Measurements from ENCODE around the gene GTF2A2.

DNA sequence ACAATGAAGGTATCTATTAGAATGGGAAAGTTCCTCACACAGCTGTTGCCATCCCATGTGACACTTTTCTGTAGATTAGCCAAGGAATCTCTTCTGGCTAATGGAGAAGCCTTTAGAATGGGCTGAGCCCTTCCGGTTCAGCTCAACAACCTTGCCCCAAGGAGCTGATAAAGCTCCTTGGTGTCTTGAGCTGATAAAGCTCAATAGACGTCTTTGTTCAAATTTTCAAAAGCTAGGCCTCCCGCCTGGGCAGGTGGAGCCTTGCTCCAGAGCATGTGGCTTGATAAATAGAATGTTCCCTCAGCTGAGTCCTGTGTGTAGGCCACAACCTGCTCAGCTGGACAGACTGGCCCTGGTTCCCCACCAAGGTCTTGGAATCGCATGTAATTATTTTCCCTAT, 39.0 kb upstream of the GTF2A2 start:
- TF ChIP-seq, protein P1, sequence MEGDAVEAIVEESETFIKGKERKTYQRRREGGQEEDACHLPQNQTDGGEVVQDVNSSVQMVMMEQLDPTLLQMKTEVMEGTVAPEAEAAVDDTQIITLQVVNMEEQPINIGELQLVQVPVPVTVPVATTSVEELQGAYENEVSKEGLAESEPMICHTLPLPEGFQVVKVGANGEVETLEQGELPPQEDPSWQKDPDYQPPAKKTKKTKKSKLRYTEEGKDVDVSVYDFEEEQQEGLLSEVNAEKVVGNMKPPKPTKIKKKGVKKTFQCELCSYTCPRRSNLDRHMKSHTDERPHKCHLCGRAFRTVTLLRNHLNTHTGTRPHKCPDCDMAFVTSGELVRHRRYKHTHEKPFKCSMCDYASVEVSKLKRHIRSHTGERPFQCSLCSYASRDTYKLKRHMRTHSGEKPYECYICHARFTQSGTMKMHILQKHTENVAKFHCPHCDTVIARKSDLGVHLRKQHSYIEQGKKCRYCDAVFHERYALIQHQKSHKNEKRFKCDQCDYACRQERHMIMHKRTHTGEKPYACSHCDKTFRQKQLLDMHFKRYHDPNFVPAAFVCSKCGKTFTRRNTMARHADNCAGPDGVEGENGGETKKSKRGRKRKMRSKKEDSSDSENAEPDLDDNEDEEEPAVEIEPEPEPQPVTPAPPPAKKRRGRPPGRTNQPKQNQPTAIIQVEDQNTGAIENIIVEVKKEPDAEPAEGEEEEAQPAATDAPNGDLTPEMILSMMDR (IDR thresholded peaks at IDR 0.05 in 8 of 11, conservative IDR thresholded peaks at IDR 0.05 in 3 of 11): no peak
- no peak for TF ChIP-seq POLR2A (IDR thresholded peaks at IDR 0.05)

Data from spleen (tissue), 7 donors.